B cell (primary cell): ENCODE data around the gene ATAD3B.

Experiments
- CTCF ChIP-seq: fragments of 200-600 bp; IDR thresholded peaks from one replicate; pipeline ENCODE4 v1.8.0; 2022; ENCODE audit warnings: antibody characterized with exemption, mild to moderate bottlenecking
- EZH2 ChIP-seq: IDR thresholded peaks from 2 replicates; pipeline ENCODE4 v1.6.1; 2012; ENCODE audit warnings: borderline replicate concordance, low read depth, mild to moderate bottlenecking, moderate library complexity, low read length; ENCODE audit not compliant: insufficient read depth, poor library complexity, severe bottlenecking

GRCh38 chr1:1423245-1423597 is 48.3 kb upstream of the ATAD3B start:
- no peak for TF ChIP-seq EZH2
- no peak for TF ChIP-seq CTCF
